GM12878 (cell line): ENCODE data around the gene FEM1B. TPM values are rescaled to one million over a fixed set of nuclear protein-coding genes. Genes with fewer than 3 reads are reported as not detected.

Experiments used
- ASH2L ChIP-seq: fragments of 300-600, 200-600 bp; sonication (generic); IDR thresholded peaks from 2 replicates; pipeline ENCODE4 v1.6.1; 2017; ENCODE audit warnings: low read depth, mild to moderate bottlenecking, borderline replicate concordance
- EZH2 ChIP-seq: IDR thresholded peaks from 2 replicates; pipeline ENCODE4 v1.6.1; 2012; ENCODE audit warnings: low read depth, mild to moderate bottlenecking, control low read depth, inconsistent platforms, low read length, borderline replicate concordance; ENCODE audit not compliant: control insufficient read depth
- MTA3 ChIP-seq: IDR thresholded peaks from 2 replicates; pipeline ENCODE4 v1.6.1; 2012; ENCODE audit warnings: low read length, inconsistent platforms, borderline replicate concordance
- SMARCA5 ChIP-seq: fragments of 450-650 bp; IDR thresholded peaks from 2 replicates; pipeline ENCODE4 v1.6.1; 2017; ENCODE audit warnings: mild to moderate bottlenecking
- TCF3 ChIP-seq: IDR thresholded peaks from 2 replicates; pipeline ENCODE4 v1.6.1; 2012; ENCODE audit warnings: low read depth, mild to moderate bottlenecking, low read length, borderline replicate concordance; ENCODE audit not compliant: insufficient read depth
- YBX1 ChIP-seq: fragments of 450-650 bp; IDR thresholded peaks from 2 replicates; pipeline ENCODE4 v1.6.1; 2016; ENCODE audit warnings: antibody characterized with exemption
- polyA plus RNA-seq, 11 experiments: library from polyadenylated mRNA; depleted of rRNA in 4 of 11; unstranded in 6 of 11; stranded (reverse) in 5 of 11; fragments of >200 nt; fragmentation: Nextera tagmentation in 4 of 11; fragmentation: Illumina TruSeq in 1 of 11; extraction: Ambion mirVana in 4 of 11; extraction: Trizol in 1 of 11; gene quantifications; 1 replicate in 1 of 11; 2 replicates in 10 of 11; pipeline versions ENCODE4 v1.2.1 to v1.2.3, GENCODE V29; 2011 to 2016; ENCODE audit warnings: inconsistent platforms in 2 of 11, missing spikeins in 2 of 11, low read depth in 1 of 11
- total RNA-seq, 4 experiments: library from RNA; depleted of rRNA in 3 of 4; stranded (reverse); fragments of >200 nt in 3 of 4; fragmentation: Illumina TruSeq in 1 of 4; extraction: Trizol in 1 of 4; gene quantifications; 2 replicates each; pipeline versions ENCODE4 v1.2.1 to v1.2.3, GENCODE V29; 2013 to 2021
- TF ChIP-seq, protein P1 (sequence below): fragments of 450-650 bp; formaldehyde crosslinking; IDR thresholded peaks from 2 replicates; pipeline ENCODE4 v1.4.0; 2022; ENCODE audit warnings: mild to moderate bottlenecking, moderate library complexity
- TF ChIP-seq, protein P2 (sequence below): IDR thresholded peaks from 2 replicates; pipeline ENCODE4 v1.6.1; 2011; ENCODE audit warnings: low read depth, mild to moderate bottlenecking, low read length, moderate library complexity, borderline replicate concordance; ENCODE audit errors: extremely low read depth

The FEM1B gene
- total and polyA plus RNA-seq, 10 of the 15 experiments (the other 5 are each of a cell fraction or from before 2014, with no cell fraction given): 5.5 to 61.1 (median 18.2) TPM

DNA sequence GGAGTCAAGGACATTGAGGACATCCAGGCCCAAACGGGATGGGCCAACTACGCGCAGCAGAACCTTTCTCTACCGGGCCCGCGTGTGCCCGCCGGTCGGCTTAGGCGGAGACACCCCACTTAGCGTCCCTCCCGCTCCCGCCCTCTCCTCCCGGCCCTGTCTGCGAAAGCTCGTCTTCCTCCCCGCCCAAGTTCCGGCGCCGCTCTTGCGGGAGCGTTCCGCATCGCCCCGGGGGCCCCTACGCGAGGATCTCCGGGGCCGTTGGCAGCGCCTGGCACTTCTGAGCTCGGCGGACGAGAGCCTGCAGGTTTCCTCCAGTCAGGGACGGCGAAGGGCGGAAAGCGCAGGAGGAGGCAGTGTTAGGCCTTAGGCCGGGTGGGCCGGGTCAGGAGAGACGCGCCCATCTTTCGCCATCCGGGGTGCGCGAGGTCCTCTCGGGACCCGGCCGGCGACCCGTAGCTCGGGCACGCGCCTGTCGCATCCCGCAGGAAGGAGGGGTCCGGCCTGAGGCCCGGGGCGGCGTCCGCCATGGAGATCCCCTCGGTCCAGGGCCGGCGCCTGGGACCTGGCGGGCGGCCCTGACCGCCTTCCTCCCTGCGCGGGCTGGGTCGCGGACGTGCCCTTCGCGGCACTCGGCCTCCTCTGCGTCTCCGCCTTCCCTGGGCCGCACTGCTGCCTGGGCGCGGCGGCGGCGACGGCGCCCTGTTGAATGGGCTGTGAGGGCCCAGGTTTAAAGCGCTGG lies at the start of gene FEM1B (continued):
- TF ChIP-seq ASH2L (peak; percentile 68; the same call in 1 of the 2 replicates), SMARCA5 (peak; percentile 94), MTA3 (no peak), YBX1 (no peak), TCF3 (peak; percentile 31; the same call in 1 of the 2 replicates), EZH2 (no peak)
- TF ChIP-seq, protein P1, sequence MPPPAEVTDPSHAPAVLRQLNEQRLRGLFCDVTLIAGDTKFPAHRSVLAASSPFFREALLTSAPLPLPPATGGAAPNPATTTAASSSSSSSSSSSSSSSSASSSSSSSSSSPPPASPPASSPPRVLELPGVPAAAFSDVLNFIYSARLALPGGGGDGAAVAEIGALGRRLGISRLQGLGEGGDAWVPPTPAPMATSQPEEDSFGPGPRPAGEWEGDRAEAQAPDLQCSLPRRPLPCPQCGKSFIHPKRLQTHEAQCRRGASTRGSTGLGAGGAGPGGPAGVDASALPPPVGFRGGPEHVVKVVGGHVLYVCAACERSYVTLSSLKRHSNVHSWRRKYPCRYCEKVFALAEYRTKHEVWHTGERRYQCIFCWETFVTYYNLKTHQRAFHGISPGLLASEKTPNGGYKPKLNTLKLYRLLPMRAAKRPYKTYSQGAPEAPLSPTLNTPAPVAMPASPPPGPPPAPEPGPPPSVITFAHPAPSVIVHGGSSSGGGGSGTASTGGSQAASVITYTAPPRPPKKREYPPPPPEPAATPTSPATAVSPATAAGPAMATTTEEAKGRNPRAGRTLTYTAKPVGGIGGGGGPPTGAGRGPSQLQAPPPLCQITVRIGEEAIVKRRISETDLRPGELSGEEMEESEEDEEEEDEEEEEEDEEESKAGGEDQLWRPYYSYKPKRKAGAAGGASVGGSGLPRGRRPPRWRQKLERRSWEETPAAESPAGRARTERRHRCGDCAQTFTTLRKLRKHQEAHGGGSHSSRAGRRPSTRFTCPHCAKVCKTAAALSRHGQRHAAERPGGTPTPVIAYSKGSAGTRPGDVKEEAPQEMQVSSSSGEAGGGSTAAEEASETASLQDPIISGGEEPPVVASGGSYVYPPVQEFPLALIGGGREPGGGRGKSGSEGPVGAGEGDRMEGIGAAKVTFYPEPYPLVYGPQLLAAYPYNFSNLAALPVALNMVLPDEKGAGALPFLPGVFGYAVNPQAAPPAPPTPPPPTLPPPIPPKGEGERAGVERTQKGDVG (CRISPR knock-in tag): no peak
- TF ChIP-seq, protein P2, sequence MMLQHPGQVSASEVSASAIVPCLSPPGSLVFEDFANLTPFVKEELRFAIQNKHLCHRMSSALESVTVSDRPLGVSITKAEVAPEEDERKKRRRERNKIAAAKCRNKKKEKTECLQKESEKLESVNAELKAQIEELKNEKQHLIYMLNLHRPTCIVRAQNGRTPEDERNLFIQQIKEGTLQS: no peak
